Coronary artery (tissue), 2 donors: ENCODE results near the gene OTUB2.

Source experiments
- DNase-seq: peaks from one replicate; pipeline ENCODE4 v3.0.0-alpha.2; 2017; ENCODE audit warnings: low spot score
- H3K27ac ChIP-seq, 2 donors: fragments of 200-600 bp; sonication (generic); one replicate each; pipeline ENCODE4 v1.5.1; 2016 to 2019
- H3K4me3 ChIP-seq: fragments of 200-600 bp; sonication (generic); 2 replicates; pipeline ENCODE4 v1.5.1; 2016; ENCODE audit warnings: mild to moderate bottlenecking, moderate library complexity
- TF ChIP-seq, protein P1 (sequence below): fragments of 200-600 bp; sonication (generic); IDR thresholded peaks from one replicate; pipeline ENCODE4 v1.5.1; 2019; ENCODE audit warnings: antibody characterized with exemption

OTUB2 gene

DNA sequence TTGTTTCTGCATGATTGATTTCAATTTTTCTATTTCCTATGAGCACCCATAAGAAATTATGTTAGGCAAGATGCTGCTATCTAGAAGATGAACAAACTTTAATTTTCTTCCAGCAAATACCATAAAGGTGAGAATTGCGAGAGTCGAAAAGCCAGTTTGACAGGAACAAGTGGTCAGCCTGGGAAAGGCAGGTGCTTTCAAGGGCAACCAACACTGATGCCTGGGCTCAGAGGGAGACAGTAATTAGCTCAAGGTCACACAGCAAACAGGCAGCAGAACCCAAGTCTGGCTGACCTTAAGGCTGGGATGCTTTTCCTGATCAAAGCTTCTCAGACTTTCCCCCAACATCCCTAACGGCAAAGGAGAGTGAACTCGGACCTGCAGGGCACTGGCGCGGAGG is 6.8 kb upstream of the OTUB2 start:
- TF ChIP-seq, protein P1, sequence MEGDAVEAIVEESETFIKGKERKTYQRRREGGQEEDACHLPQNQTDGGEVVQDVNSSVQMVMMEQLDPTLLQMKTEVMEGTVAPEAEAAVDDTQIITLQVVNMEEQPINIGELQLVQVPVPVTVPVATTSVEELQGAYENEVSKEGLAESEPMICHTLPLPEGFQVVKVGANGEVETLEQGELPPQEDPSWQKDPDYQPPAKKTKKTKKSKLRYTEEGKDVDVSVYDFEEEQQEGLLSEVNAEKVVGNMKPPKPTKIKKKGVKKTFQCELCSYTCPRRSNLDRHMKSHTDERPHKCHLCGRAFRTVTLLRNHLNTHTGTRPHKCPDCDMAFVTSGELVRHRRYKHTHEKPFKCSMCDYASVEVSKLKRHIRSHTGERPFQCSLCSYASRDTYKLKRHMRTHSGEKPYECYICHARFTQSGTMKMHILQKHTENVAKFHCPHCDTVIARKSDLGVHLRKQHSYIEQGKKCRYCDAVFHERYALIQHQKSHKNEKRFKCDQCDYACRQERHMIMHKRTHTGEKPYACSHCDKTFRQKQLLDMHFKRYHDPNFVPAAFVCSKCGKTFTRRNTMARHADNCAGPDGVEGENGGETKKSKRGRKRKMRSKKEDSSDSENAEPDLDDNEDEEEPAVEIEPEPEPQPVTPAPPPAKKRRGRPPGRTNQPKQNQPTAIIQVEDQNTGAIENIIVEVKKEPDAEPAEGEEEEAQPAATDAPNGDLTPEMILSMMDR = no peak
- Histone ChIP-seq H3K27ac (no peak overlapping the region), H3K4me3 (no peak overlapping the region)
- no peak for DNase-seq

- TF ChIP-seq, protein P1 = no peak
- H3K27ac ChIP-seq = no peak overlapping the region
These were observed 5.9 kb upstream of the OTUB2 start for GRCh38 chr14:94020267-94020666.

DNA sequence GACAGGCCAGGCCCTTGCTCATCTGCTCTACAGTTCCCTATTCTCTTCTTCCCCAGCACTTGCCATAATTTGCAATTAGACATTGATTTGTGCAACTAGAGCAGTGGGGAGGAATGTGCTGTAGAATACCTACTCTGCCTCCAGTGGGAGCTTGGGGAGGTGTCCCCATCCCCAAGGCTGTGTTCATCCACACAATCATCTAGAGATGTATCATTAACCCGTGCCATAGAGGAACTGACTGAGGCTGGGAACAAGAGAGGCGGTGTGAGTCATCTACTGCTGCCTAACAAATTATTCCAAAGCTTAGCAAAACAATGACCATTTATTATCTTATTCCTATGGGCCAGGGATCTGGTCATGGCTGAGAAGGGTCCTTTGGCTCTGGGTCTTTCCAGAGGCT is 5.1 kb upstream of the OTUB2 start:
- no peak overlapping the region for H3K4me3 ChIP-seq
- no peak overlapping the region for H3K27ac ChIP-seq
- DNase-seq = no peak
- TF ChIP-seq, protein P1 = no peak

More at GRCh38 chr14:94020267-94020666, 5.9 kb upstream of the OTUB2 start:
- DNase-seq = no peak
- no peak overlapping the region for H3K4me3 ChIP-seq

DNA sequence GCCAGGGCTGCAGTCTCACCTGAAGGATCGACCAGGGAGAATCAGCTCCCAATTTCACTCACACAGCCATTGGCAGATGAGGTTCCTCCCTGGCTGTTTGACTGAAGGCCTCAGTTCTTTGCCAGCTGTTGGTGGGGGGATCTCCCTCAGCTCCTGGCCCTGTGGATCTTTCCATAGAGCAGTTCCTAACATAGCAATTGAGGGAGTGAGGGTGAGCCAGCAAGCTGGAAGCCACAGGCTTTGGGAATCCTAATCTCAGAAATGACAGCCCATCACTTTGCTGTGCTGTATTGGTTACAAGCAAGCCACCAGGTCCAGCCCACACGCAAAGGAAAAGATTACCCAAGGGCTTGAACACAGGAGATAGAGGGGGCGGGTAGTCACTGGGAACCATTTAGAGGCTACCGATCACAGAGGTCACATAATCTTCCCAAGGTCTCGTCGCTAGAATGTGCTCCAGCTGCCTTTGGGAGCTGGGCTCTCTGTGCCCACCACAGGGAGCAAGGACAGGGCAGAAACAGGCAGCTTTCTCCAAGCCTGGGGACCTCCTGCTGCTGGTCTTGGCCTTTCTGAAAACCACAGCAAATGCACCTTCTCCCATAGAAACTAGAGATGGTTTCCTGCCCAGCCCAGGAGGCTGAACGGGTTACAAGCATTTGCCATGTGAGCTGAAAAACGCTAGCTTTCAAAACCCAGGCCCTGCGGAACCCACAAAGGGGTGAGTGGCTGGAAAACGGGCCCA is 4.6 kb upstream of the OTUB2 start:
- no peak for DNase-seq
- TF ChIP-seq, protein P1 = no peak
- Histone ChIP-seq H3K4me3 (no peak overlapping the region), H3K27ac (no peak overlapping the region)

- no peak overlapping the region for H3K4me3 ChIP-seq
- no peak overlapping the region for H3K27ac ChIP-seq
- TF ChIP-seq, protein P1 = no peak
- DNase-seq = no peak
These were observed 3.4 kb upstream of the OTUB2 start for GRCh38 chr14:94022532-94023411.

DNA sequence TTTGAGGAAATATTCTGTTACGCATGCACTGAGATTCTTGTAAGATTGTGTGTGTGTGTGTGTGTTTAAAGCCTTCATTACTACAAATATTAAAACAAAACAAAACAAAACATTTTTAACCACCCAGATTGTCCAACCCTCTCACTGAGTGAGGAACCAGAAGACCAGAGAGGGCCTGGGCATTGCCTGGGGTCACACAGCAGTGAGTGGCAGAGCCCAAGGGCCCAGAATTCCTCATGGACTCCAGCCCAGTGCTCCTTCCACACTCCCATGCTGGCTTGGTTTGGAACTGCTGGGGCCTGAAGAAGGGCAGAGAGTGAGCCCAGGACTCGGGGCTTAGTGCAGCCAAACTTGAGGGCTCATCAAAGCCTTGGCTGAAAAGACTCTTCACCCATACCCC is 1.6 kb upstream of the OTUB2 start:
- no peak for DNase-seq
- Histone ChIP-seq H3K4me3 (no peak overlapping the region), H3K27ac (no peak overlapping the region)
- TF ChIP-seq, protein P1 = no peak

GRCh38 chr14:94025720-94026119 is 420 bp upstream of the OTUB2 start:
- DNase-seq = no peak
- Histone ChIP-seq H3K4me3 (peak overlapping the region; percentile 85), H3K27ac (no peak overlapping the region)
- TF ChIP-seq, protein P1 = no peak
